ENCODE data around the gene RASSF3.

DNA sequence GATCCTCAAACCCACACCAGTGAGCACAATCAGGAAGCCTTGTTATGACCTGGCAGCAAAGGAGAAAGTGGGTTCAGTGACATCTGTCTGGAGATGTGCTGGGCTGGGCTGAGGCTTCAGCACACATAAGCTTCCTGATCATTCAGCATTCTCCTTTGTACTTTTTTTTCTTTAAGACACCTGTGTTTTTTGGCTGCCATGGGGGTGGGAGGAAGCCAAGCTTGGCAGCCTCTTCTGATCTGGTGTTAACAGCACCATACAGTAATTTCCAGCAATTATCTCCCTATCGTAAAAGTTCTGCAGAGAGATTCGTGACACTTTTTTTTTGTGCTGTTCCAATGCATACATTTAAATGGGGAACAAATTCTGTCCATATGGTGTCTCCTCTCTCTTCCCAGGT lies 38.9 kb upstream of the RASSF3 start:
- TF ChIP-seq, protein P1, sequence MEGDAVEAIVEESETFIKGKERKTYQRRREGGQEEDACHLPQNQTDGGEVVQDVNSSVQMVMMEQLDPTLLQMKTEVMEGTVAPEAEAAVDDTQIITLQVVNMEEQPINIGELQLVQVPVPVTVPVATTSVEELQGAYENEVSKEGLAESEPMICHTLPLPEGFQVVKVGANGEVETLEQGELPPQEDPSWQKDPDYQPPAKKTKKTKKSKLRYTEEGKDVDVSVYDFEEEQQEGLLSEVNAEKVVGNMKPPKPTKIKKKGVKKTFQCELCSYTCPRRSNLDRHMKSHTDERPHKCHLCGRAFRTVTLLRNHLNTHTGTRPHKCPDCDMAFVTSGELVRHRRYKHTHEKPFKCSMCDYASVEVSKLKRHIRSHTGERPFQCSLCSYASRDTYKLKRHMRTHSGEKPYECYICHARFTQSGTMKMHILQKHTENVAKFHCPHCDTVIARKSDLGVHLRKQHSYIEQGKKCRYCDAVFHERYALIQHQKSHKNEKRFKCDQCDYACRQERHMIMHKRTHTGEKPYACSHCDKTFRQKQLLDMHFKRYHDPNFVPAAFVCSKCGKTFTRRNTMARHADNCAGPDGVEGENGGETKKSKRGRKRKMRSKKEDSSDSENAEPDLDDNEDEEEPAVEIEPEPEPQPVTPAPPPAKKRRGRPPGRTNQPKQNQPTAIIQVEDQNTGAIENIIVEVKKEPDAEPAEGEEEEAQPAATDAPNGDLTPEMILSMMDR (conservative IDR thresholded peaks at IDR 0.05; ENCODE audit: low read depth, low read length): no peak
- no peak for TF ChIP-seq EZH2phosphoT487 (IDR thresholded peaks at IDR 0.05; ENCODE audit: borderline replicate concordance, low read length)
